NCI-H146 (cell line): Measurements from ENCODE around the gene RNF7.
"Not testable (repeated sequence)": the region's sequence is repeated elsewhere in the genome, so short reads cannot be mapped to it uniquely, and the experiment has no call there.

ENCODE experiments used
- DNase-seq: peaks from one replicate; lab custom pipeline; 2025; lab: John Stamatoyannopoulos, UW

Gene RNF7

DNA sequence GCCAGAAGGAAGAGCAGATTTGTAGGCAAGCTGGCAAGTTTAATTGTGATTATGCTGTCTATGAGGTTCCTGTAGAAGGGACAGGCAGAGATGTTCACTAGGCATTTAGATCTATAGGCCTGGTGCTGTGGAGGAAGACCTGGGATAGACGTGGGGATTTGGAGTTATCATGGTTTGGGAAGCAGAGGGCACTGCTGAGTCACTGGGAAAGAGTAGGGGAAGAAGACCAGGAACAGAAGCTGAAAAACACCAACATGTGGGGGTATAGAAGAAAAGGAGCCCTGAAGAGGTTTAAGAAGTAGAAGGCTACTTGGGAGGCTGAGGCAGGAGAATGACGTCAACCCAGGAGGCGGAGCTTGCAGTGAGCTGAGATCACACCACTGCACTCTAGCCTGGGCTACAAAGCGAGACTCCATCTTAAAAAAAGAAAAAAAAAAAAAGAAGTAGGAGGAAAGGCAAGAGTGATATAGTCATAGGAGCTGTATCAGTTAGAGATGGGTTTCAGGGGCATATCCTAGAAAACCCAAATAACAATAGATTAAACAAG lies 44.4 kb downstream of the RNF7 start:
- DNase-seq: no peak

DNA sequence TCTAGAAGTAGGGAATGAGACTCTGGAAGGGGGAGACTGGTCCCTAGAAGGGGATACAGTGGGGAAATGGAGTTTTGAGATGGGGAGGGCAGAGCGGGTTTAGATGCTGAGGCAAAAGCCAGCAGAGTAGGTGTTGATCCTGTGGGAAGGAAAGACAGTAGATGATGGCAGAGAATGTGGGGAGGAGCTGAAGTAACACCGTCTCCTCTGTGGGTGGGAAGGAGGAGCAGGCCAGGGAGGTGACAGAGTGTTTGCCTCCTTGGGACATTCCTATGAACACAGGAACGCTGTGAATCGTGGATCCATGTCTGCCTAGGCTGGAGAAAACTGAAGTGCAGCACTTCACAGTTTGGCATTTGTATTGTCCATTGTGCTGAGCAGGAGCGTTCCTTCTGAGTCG lies 45.5 kb downstream of the RNF7 start:
- DNase-seq: no peak

DNA sequence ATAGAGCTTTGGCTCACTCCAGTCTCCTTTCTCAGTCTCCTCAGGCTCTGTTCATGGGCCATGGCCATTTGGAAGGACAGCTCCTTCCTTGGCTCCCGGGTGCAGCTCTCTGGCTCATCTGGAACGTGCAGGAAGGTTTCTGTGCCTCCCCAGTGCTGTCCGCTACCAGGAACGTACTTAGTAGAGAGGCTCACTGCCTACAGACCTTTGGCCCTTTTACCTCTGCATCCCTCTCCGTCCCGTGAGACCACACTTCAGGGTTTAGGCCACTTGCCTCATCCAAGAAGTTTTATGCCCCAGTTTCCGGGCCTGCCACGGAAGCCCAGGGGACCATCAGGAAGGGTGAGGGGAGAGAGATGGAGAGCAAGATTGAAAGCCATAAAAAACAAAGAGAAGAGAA lies 46.0 kb downstream of the RNF7 start:
- no peak for DNase-seq

DNA sequence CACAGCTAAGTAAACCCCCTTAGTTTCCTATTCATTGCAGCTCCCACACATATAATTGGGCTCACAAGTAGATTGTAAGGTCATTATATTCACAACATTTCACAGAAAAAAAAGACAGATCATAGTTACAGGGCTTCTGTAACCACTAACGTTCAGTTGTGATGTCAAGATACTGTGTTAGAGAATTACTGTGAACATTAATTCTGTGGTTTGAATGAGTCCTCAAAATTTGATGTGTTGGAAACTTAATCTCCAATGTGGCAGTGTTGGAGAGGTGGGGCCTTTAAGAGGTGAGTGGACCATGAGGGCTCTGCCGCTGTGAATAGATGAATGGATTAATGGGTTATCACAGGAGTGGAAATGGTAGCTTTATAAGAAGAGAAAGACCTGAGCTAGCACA lies 46.4 kb downstream of the RNF7 start:
- DNase-seq: no peak

DNA sequence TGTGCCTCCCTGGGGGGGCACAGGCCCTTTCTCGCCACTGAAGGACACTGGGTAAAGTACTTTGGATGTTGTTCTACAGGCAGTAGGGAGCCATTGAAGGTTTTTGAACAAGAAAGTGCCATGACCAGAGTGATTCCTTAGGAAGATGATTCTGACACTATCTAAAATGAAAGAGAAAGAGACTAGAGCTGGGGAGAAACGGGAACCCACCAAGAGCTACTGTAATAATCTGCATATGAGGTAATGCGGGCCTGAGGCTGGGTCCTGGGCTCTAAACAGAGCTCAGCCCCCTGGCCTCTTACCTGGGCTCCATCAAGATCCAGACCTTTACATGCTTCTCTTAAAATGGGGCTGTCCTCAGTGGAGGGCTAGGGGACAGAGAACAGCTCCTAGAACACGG lies 50.1 kb downstream of the RNF7 start:
- DNase-seq: no peak

DNA sequence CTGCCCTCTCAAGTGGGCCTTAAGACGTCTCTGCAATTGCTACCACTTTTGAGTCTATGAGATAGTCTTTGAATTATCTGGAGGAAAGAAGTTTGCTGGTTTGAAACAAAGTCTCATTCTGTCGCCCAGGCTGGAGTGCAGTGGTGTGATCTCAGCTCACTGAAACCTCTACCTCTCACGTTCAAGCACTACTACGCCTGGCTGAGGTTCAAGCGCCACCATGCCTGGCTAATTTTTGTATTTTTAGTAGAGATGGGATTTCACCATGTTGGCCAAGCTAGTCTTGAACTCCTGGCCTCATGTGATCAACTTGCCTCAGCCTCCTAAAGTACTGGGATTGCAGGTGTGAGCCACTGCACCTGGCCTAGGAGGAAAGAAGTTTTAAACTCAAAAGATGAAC lies 50.7 kb downstream of the RNF7 start:
- DNase-seq: not testable (repeated sequence)

DNA sequence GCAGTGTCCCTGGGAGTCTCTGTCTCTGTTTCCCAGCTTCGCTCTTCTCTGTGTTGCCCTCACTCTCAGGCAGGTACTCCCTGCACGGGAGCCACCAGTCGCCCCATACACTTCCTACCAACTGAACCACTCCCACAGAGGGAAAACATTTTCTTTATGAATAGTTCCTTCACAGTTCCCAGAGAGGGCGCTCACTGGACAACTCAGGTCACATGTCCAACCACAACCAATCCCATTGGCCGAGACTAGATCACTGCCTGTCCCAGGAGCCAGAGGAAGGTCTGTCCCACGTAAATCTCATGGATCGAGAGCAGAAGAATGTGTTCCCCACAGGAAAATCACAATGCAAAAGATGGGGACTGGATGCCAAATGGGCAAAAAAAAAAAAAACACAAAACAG lies 51.2 kb downstream of the RNF7 start:
- DNase-seq: no peak

DNA sequence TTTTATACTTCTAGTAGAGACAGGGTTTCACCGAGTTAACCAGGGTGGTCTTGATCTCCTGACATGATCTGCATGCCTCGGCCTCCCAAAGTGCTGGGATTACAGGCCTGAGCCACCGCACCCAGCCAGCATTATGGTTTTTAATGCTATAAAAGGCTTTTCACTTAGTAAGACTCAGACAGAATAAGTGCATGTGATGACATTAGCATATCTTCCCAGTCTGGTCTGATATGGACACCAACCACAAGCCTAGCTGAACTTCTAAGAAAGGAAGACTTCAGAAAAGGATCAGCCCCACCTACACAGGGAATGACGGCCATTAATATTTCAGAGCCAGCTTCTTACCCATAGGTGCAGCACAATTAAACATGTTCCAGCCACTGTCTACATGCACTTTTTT lies 52.1 kb downstream of the RNF7 start:
- DNase-seq: no peak

DNA sequence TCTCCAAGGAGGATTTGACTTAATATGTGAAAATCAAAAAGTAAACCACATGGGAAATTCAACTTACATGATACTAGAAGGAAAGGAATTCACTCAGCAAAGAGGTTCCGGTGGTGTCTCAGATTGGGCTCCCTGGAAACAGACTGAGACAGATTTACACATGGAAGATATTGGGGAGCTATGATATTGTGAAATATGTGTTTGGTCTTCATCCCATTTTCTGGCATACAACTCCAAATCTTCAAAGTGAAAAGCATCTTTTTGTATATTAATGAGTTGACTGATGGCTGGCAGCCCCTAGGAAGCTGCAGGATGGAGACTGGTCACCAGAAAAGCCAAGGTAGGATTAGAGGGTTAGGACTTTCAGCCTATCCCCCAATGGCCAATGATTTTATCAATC lies 54.4 kb downstream of the RNF7 start:
- DNase-seq: no peak

DNA sequence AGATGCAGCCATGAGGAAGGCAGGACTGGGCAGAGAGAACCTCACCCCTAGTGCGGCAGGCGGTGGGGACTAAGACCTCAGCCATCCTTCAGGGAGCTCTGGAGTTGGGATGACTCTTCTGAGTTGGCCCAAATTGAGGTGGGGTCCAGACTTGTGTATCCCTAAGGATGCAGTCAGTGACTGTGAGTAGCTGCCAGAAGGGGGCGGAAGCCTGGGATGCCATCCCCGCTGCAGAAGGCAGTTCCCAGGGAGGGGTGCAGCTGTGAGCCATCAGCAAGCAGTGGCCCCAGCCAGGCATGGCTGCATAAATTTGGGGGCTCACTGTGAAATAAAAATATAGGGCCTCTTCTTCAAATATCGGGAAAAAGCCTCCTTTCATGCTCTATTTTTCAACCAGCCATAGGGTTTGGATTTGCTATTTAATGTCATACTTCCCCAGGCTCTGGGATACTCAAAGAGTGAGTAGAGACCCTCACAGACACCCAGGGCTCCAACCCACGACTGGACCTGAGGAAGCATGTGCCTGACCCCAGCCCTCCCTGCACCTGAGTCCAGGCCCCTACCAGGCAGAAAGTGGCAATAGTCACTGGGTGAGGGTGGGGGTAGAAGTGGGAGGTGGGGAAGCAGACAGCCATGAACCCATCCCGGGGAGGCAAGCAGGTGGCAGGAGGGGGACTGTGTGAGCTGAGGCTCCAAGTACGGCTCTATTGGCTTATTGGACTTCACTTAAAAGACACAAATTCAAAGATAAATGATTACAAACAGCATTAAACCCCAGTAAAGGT lies 55.6 kb downstream of the RNF7 start:
- DNase-seq: no peak

DNA sequence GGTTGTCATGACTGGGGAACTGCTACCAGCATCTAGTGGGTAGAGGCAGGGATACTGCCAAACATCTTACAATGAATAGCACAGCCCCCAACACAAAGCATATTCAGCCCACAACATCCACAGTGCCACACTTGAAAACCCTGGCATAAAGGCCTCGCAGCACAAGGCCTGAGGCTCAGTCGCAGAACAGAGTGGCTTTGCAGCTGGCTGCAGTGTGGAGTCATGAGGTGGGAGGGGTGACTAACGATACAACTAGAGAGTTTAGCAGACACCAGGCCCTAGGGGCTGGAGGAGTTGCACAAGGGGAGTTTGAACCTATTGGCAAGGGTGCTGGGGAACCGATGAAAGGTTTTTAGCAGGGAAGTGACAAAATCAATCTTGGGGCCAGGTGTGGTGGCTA lies 57.2 kb downstream of the RNF7 start:
- no peak for DNase-seq

DNA sequence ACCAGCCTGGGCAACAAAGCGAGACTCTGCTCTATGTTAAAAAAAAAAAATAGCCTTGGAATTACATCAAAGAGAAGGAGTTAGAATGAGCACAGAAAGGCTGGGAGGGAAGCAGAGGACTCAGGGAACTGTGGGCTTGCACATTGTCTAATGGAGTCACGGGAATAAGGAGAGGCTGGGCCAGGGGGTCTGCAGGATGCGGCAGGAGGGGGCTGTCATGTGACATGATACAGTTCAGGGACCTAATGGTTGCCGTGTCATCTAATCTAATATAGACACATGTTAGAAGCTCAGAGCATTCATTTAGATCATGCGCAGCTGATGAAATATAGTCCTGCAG lies 57.6 kb downstream of the RNF7 start:
- DNase-seq: no peak

DNA sequence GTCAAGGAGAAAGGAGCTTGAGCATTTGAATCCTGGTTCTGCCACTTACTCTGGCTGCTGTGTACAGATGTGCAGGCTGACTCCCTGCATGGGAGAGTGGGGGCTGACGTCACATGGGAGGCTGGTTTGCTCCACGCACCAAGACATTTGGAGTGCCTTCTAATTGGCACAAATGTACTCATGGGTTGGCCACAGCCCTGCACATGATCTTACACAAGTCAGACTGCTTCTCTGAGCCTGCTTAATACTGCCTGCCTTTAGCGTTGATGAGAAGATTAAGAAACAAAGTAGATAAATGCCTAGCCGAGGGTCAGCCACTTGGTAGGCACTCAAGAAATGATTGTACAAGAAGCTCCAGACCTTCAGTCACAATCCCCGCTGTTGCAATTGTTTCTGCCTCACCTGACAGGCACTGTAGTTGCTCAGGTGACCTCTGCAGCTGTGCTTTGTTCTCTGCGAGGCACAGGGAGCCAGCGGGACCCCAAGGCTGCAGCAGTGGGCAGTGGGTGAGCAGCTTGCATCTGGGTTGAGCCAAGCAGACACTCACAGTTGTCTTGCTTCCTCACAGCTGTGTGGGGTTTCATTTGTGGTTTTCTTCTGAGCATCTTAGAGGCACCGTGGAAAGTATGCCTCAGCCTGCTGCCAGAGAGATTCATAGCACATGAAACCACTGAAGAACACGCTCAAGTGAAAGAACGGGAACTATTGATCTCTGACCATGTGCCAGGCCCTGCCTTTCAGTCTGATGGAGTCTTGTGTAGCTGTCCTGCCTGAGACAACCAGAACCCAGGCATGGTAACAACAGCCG lies 58.2 kb downstream of the RNF7 start:
- DNase-seq: no peak
